DMS 273 treated with DMSO at 0.1 percent for 48 hours (cell line): ENCODE data around the gene ITPR1.

Experiments used
- DNase-seq: peaks from one replicate; lab custom pipeline; 2025; lab: John Stamatoyannopoulos, UW

Gene ITPR1

GRCh38 chr3:4744405-4745234 lies 251.5 kb downstream of the ITPR1 start:
- DNase-seq: no peak

- DNase-seq: no peak
Measured at GRCh38 chr3:4745235-4745610, 252.1 kb downstream of the ITPR1 start.

GRCh38 chr3:4746241-4746958 lies 253.3 kb downstream of the ITPR1 start:
- no peak for DNase-seq

- no peak for DNase-seq
Measured at GRCh38 chr3:4748127-4748526, 255.0 kb downstream of the ITPR1 start.

GRCh38 chr3:4748701-4749378 lies 255.7 kb downstream of the ITPR1 start:
- DNase-seq: no peak

- no peak for DNase-seq
Measured at GRCh38 chr3:4749567-4750002, 256.4 kb downstream of the ITPR1 start.

GRCh38 chr3:4750306-4750968 lies 257.3 kb downstream of the ITPR1 start:
- DNase-seq: no peak

- no peak for DNase-seq
Measured at GRCh38 chr3:4751029-4751501, 257.9 kb downstream of the ITPR1 start.

- no peak for DNase-seq
Measured at GRCh38 chr3:4751502-4752101, 258.5 kb downstream of the ITPR1 start.

GRCh38 chr3:4752201-4753072 lies 259.3 kb downstream of the ITPR1 start:
- DNase-seq: no peak

- no peak for DNase-seq
Measured at GRCh38 chr3:4753073-4753691, 260.0 kb downstream of the ITPR1 start.

GRCh38 chr3:4754180-4755086 lies 261.3 kb downstream of the ITPR1 start:
- DNase-seq: no peak

GRCh38 chr3:4755566-4755965 lies 262.4 kb downstream of the ITPR1 start:
- DNase-seq: no peak

- DNase-seq: no peak
Measured at GRCh38 chr3:4756057-4756775, 263.1 kb downstream of the ITPR1 start.

- no peak for DNase-seq
Measured at GRCh38 chr3:4756855-4757574, 263.9 kb downstream of the ITPR1 start.

GRCh38 chr3:4757575-4758248 lies 264.6 kb downstream of the ITPR1 start:
- no peak for DNase-seq

GRCh38 chr3:4758249-4758860 lies 265.2 kb downstream of the ITPR1 start:
- DNase-seq: no peak
